ENCODE results near the gene RTN1. TPM values are rescaled to one million over a fixed set of nuclear protein-coding genes. Genes with fewer than 3 reads are reported as not detected.

RTN1 gene
- total and polyA plus RNA-seq, 2 experiments from 2014 or later = 4.2 to 4.3 TPM

DNA sequence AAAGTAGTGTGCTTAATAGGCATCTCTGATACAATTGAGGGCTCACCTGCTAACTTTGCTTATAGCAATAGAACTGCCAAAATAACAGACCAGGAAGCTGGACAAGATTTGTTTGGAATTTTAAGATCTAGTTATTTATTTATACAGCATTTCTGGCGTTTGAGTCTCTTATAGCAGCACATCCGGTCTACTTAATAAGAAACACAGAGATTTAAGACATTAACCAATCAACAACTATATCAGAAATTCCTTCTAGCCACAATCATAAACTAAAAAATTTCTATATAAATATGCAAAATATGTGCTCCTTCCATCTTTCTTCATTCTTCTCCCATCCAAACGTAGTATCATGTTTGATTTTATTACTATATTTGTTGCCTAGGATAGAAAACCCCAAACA is 2.6 kb downstream of the RTN1 start:
- no peak for TF ChIP-seq JUNB (IDR thresholded peaks at IDR 0.05; ENCODE audit: unreplicated experiment)
- TF ChIP-seq ZNF114 (CRISPR knock-in tag; IDR thresholded peaks at IDR 0.05) = no peak
- TF ChIP-seq POLR2AphosphoS5 (IDR thresholded peaks at IDR 0.05; ENCODE audit: low read depth) = no peak
- TF ChIP-seq, protein P1, sequence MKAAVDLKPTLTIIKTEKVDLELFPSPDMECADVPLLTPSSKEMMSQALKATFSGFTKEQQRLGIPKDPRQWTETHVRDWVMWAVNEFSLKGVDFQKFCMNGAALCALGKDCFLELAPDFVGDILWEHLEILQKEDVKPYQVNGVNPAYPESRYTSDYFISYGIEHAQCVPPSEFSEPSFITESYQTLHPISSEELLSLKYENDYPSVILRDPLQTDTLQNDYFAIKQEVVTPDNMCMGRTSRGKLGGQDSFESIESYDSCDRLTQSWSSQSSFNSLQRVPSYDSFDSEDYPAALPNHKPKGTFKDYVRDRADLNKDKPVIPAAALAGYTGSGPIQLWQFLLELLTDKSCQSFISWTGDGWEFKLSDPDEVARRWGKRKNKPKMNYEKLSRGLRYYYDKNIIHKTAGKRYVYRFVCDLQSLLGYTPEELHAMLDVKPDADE (IDR thresholded peaks at IDR 0.05) = no peak
- no peak for TF ChIP-seq EZH2phosphoT487 (IDR thresholded peaks at IDR 0.05; ENCODE audit: unreplicated experiment)
- no peak for TF ChIP-seq NANOG (IDR thresholded peaks at IDR 0.05; ENCODE audit: borderline replicate concordance)
- TF ChIP-seq, protein P2, sequence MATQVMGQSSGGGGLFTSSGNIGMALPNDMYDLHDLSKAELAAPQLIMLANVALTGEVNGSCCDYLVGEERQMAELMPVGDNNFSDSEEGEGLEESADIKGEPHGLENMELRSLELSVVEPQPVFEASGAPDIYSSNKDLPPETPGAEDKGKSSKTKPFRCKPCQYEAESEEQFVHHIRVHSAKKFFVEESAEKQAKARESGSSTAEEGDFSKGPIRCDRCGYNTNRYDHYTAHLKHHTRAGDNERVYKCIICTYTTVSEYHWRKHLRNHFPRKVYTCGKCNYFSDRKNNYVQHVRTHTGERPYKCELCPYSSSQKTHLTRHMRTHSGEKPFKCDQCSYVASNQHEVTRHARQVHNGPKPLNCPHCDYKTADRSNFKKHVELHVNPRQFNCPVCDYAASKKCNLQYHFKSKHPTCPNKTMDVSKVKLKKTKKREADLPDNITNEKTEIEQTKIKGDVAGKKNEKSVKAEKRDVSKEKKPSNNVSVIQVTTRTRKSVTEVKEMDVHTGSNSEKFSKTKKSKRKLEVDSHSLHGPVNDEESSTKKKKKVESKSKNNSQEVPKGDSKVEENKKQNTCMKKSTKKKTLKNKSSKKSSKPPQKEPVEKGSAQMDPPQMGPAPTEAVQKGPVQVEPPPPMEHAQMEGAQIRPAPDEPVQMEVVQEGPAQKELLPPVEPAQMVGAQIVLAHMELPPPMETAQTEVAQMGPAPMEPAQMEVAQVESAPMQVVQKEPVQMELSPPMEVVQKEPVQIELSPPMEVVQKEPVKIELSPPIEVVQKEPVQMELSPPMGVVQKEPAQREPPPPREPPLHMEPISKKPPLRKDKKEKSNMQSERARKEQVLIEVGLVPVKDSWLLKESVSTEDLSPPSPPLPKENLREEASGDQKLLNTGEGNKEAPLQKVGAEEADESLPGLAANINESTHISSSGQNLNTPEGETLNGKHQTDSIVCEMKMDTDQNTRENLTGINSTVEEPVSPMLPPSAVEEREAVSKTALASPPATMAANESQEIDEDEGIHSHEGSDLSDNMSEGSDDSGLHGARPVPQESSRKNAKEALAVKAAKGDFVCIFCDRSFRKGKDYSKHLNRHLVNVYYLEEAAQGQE (IDR thresholded peaks at IDR 0.05; ENCODE audit: unreplicated experiment) = no peak
- TF ChIP-seq EZH2 (IDR thresholded peaks at IDR 0.05; ENCODE audit: low read depth, unreplicated experiment) = no peak
- TF ChIP-seq, protein P3, sequence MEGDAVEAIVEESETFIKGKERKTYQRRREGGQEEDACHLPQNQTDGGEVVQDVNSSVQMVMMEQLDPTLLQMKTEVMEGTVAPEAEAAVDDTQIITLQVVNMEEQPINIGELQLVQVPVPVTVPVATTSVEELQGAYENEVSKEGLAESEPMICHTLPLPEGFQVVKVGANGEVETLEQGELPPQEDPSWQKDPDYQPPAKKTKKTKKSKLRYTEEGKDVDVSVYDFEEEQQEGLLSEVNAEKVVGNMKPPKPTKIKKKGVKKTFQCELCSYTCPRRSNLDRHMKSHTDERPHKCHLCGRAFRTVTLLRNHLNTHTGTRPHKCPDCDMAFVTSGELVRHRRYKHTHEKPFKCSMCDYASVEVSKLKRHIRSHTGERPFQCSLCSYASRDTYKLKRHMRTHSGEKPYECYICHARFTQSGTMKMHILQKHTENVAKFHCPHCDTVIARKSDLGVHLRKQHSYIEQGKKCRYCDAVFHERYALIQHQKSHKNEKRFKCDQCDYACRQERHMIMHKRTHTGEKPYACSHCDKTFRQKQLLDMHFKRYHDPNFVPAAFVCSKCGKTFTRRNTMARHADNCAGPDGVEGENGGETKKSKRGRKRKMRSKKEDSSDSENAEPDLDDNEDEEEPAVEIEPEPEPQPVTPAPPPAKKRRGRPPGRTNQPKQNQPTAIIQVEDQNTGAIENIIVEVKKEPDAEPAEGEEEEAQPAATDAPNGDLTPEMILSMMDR (conservative IDR thresholded peaks at IDR 0.05; ENCODE audit: low read depth in 2 of 2) = no peak
- TF ChIP-seq ZNF331 (CRISPR knock-in tag; IDR thresholded peaks at IDR 0.05; ENCODE audit: low read depth) = no peak
- no peak for TF ChIP-seq STAT1 (IDR thresholded peaks at IDR 0.05; ENCODE audit: unreplicated experiment)
- TF ChIP-seq CREB1 (CRISPR knock-in tag; IDR thresholded peaks at IDR 0.05; ENCODE audit: low read depth) = no peak
- TF ChIP-seq, protein P4, sequence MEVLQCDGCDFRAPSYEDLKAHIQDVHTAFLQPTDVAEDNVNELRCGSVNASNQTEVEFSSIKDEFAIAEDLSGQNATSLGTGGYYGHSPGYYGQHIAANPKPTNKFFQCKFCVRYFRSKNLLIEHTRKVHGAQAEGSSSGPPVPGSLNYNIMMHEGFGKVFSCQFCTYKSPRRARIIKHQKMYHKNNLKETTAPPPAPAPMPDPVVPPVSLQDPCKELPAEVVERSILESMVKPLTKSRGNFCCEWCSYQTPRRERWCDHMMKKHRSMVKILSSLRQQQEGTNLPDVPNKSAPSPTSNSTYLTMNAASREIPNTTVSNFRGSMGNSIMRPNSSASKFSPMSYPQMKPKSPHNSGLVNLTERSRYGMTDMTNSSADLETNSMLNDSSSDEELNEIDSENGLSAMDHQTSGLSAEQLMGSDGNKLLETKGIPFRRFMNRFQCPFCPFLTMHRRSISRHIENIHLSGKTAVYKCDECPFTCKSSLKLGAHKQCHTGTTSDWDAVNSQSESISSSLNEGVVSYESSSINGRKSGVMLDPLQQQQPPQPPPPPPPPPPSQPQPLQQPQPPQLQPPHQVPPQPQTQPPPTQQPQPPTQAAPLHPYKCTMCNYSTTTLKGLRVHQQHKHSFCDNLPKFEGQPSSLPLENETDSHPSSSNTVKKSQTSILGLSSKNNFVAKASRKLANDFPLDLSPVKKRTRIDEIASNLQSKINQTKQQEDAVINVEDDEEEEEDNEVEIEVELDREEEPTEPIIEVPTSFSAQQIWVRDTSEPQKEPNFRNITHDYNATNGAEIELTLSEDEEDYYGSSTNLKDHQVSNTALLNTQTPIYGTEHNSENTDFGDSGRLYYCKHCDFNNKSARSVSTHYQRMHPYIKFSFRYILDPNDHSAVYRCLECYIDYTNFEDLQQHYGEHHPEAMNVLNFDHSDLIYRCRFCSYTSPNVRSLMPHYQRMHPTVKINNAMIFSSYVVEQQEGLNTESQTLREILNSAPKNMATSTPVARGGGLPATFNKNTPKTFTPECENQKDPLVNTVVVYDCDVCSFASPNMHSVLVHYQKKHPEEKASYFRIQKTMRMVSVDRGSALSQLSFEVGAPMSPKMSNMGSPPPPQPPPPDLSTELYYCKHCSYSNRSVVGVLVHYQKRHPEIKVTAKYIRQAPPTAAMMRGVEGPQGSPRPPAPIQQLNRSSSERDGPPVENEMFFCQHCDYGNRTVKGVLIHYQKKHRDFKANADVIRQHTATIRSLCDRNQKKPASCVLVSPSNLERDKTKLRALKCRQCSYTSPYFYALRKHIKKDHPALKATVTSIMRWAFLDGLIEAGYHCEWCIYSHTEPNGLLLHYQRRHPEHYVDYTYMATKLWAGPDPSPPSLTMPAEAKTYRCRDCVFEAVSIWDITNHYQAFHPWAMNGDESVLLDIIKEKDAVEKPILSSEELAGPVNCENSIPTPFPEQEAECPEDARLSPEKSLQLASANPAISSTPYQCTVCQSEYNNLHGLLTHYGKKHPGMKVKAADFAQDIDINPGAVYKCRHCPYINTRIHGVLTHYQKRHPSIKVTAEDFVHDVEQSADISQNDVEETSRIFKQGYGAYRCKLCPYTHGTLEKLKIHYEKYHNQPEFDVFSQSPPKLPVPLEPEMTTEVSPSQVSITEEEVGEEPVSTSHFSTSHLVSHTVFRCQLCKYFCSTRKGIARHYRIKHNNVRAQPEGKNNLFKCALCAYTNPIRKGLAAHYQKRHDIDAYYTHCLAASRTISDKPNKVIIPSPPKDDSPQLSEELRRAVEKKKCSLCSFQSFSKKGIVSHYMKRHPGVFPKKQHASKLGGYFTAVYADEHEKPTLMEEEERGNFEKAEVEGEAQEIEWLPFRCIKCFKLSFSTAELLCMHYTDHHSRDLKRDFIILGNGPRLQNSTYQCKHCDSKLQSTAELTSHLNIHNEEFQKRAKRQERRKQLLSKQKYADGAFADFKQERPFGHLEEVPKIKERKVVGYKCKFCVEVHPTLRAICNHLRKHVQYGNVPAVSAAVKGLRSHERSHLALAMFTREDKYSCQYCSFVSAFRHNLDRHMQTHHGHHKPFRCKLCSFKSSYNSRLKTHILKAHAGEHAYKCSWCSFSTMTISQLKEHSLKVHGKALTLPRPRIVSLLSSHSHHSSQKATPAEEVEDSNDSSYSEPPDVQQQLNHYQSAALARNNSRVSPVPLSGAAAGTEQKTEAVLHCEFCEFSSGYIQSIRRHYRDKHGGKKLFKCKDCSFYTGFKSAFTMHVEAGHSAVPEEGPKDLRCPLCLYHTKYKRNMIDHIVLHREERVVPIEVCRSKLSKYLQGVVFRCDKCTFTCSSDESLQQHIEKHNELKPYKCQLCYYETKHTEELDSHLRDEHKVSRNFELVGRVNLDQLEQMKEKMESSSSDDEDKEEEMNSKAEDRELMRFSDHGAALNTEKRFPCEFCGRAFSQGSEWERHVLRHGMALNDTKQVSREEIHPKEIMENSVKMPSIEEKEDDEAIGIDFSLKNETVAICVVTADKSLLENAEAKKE (CRISPR knock-in tag; IDR thresholded peaks at IDR 0.05) = no peak
- ATAC-seq (no peak), DNase-seq (ENCODE audit: low spot score) (no peak)
- Histone ChIP-seq H3K4me2 (no peak overlapping the region), H3K4me3 (no peak overlapping the region), H3K36me3 (ENCODE audit: insufficient read depth) (no peaks in the 10 kb centered on the region), H3K79me2 (replicated peaks; ENCODE audit: insufficient read depth) (no peaks in the 10 kb centered on the region), H3K27me3 (ENCODE audit: insufficient read depth) (peaks cover 51% of the 10 kb centered on the region), H3K4me1 (ENCODE audit: insufficient read depth) (peaks cover 7% of the 10 kb centered on the region; the same call in 1 of the 2 replicates), H4K20me1 (replicated peaks; ENCODE audit: insufficient read depth) (no peaks in the 10 kb centered on the region), H2AFZ (no peak overlapping the region), H3K27ac (ENCODE audit: low read depth) (no peak overlapping the region), H3F3A (replicated peaks; ENCODE audit: low read depth) (no peaks in the 10 kb centered on the region), H3K9me2 (ENCODE audit: insufficient read depth) (0 out of 2 replicates have a peak, but pooled peaks cover 3% of the 10 kb centered on the region)
- Mint-ChIP-seq H3K36me3 (ENCODE audit: low read depth) (no peaks in the 10 kb centered on the region), H3K4me3 (no peak overlapping the region), H3K27ac (no peak overlapping the region), H3K9me3 (no peaks in the 10 kb centered on the region; the same call in 2 of the 3 replicates), H3K4me1 (peaks cover 12% of the 10 kb centered on the region), H3K27me3 (ENCODE audit: insufficient read depth, low read depth, poor library complexity) (peaks cover 28% of the 10 kb centered on the region)
